Rectal smooth muscle tissue (tissue), 1 donor: ENCODE data around the gene CDHR4.
"Not testable (repeated sequence)": the region's sequence is repeated elsewhere in the genome, so short reads cannot be mapped to it uniquely, and the experiment has no call there.

ENCODE experiments used
- H3K27ac ChIP-seq: one replicate; pipeline ENCODE4 v1.7.0; 2013; ENCODE audit warnings: low read depth, low read length, inconsistent platforms
- H3K27me3 ChIP-seq: one replicate; pipeline ENCODE4 v1.7.0; 2013; ENCODE audit warnings: low read length; ENCODE audit not compliant: control insufficient read depth, insufficient read depth
- H3K36me3 ChIP-seq: one replicate; pipeline ENCODE4 v1.7.0; 2013; ENCODE audit warnings: low read length; ENCODE audit not compliant: control insufficient read depth, insufficient read depth
- H3K4me1 ChIP-seq: one replicate; pipeline ENCODE4 v1.7.0; 2013; ENCODE audit warnings: low read length; ENCODE audit not compliant: control insufficient read depth, insufficient read depth
- H3K4me3 ChIP-seq: one replicate; pipeline ENCODE4 v1.7.0; 2013; ENCODE audit warnings: low read length
- H3K9ac ChIP-seq: one replicate; pipeline ENCODE4 v1.7.0; 2013; ENCODE audit warnings: low read length

Gene CDHR4

GRCh38 chr3:49763981-49764380 is 35.7 kb downstream of the CDHR4 start:
- Histone ChIP-seq H3K36me3 (no peaks in the 10 kb centered on the region), H3K27me3 (no peaks in the 10 kb centered on the region), H3K27ac (no peak overlapping the region), H3K4me3 (no peak overlapping the region), H3K9ac (no peak overlapping the region), H3K4me1 (no peaks in the 10 kb centered on the region)

- no peaks in the 10 kb centered on the region for H3K36me3 ChIP-seq
- no peaks in the 10 kb centered on the region for H3K27me3 ChIP-seq
- H3K27ac ChIP-seq, result no peak overlapping the region
- no peak overlapping the region for H3K9ac ChIP-seq
- no peaks in the 10 kb centered on the region for H3K4me1 ChIP-seq
- no peak overlapping the region for H3K4me3 ChIP-seq
These were observed 38.0 kb downstream of the CDHR4 start for GRCh38 chr3:49761661-49762060.

DNA sequence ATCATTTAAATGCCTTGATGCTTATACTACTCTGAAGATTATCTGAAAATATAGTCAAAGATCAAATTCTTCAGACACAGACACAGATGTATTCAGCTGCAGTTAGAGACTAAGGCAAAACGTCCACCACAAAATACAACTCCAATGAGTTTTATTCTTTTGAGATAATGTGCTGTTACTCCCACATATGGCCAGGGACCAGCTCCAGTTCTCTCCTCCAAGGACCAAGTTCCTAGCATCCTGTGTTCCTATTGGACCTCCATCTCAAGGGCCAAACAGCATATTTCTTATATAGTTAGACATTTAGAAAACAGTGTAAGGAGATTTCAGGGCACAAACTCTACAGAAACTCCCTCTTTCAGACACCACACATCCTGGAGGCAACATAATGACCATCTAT is 40.4 kb downstream of the CDHR4 start:
- Histone ChIP-seq H3K9ac (no peak overlapping the region), H3K27ac (no peak overlapping the region), H3K27me3 (no peaks in the 10 kb centered on the region), H3K4me1 (no peaks in the 10 kb centered on the region), H3K36me3 (no peaks in the 10 kb centered on the region), H3K4me3 (no peak overlapping the region)

- H3K4me1 ChIP-seq, result peaks cover 3% of the 10 kb centered on the region
These were observed 42.5 kb downstream of the CDHR4 start for GRCh38 chr3:49757197-49757596.

DNA sequence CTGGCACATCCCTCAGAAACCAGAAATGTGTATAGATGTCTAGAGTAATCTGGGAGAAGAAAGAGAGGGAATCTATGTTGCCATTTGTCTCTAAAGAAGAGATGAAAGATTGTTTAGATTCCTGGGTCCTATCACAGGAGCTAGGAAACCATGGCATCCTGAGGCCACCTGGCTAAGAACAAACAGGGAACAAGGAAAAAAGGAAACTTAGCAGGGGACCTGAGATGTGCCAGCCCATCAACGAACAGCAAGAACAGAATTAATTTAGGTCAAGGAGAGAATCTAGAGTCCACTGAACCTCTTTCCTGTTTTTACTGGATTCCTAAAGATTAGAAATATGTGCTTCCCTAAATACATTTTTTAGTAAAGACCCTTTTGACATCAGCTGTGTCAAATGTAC is 43.6 kb downstream of the CDHR4 start:
- Histone ChIP-seq H3K4me3 (no peak overlapping the region), H3K27me3 (no peaks in the 10 kb centered on the region), H3K36me3 (no peaks in the 10 kb centered on the region), H3K27ac (no peak overlapping the region), H3K9ac (no peak overlapping the region), H3K4me1 (peaks cover 3% of the 10 kb centered on the region)

More at GRCh38 chr3:49757197-49757596, 42.5 kb downstream of the CDHR4 start:
- H3K27me3 ChIP-seq, result no peaks in the 10 kb centered on the region
- H3K27ac ChIP-seq, result no peak overlapping the region
- H3K9ac ChIP-seq, result no peak overlapping the region
- no peak overlapping the region for H3K4me3 ChIP-seq
- H3K36me3 ChIP-seq, result no peaks in the 10 kb centered on the region

DNA sequence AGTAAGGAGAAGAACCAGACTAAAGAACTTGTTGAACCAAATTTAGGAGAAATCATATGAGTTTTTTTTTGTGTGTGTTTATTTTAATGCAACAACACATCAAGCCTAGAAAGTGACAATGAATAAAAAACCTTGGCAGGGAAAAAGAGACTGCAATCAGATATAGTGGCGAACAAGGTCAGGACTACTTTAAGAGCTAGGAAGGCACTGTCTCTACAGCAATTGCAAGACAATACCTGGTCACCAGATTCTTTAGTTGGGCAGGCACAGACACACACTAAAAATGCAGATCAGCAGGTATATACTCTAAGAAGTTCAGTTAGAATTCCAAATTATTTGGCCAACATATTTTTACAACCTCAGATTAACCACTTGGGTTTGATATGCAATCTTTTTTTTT is 45.1 kb downstream of the CDHR4 start:
- Histone ChIP-seq H3K4me3 (no peak overlapping the region), H3K36me3 (no peaks in the 10 kb centered on the region), H3K4me1 (peaks cover 3% of the 10 kb centered on the region), H3K27ac (no peak overlapping the region), H3K9ac (no peak overlapping the region), H3K27me3 (no peaks in the 10 kb centered on the region)

GRCh38 chr3:49751501-49751900 is 48.2 kb downstream of the CDHR4 start:
- Histone ChIP-seq H3K36me3 (no peaks in the 10 kb centered on the region), H3K4me3 (no peak overlapping the region), H3K27me3 (no peaks in the 10 kb centered on the region), H3K27ac (no peak overlapping the region), H3K4me1 (peaks cover 3% of the 10 kb centered on the region), H3K9ac (no peak overlapping the region)

DNA sequence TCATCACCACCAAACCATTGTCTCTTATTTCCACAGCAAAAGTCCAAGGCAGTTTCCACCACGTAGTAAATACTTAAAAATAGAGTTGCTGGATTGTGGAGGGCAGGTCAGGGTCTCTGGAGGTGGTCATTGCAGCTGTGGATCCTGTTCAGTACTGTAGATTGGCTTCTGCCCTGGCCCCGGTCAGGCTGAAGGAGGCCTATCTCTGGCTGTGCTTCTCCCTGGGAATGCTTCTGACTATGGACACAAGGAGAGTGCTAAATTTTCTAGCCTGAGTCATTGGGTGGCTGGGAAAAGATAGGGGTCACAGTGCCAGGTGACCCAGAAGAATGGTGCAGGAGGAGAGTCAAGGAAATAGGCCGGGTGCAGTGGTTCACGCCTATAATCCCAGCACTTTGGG is 49.6 kb downstream of the CDHR4 start:
- no peaks in the 10 kb centered on the region for H3K27me3 ChIP-seq
- peaks cover 5% of the 10 kb centered on the region for H3K4me1 ChIP-seq
- no peak overlapping the region for H3K27ac ChIP-seq
- no peak overlapping the region for H3K4me3 ChIP-seq
- no peaks in the 10 kb centered on the region for H3K36me3 ChIP-seq
- no peak overlapping the region for H3K9ac ChIP-seq

DNA sequence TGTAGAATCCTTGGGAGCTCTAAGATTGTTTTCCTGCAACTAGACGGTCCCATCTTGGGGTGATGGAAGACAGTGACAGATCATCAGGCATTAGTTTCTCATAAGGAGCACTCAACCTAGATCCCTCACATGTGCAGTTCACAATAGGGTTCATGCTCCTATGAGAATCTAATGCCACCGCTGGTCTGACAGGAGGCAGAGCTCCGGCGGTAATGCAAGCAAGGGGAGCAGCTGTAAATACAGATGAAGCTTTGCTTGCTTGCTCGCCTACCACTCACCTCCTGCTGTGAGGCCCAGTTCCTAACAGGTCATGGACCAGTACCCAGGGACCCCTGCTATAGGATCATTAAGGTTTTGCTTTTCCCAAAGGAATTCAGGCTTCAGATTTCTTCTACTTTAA is 50.8 kb downstream of the CDHR4 start:
- H3K9ac ChIP-seq, result not testable (repeated sequence)

GRCh38 chr3:49747792-49748480 is 51.7 kb downstream of the CDHR4 start:
- H3K36me3 ChIP-seq, result no peaks in the 10 kb centered on the region
- H3K9ac ChIP-seq, result no peak overlapping the region
- H3K27ac ChIP-seq, result no peak overlapping the region
- no peaks in the 10 kb centered on the region for H3K27me3 ChIP-seq
- peaks cover 3% of the 10 kb centered on the region for H3K4me1 ChIP-seq
- no peak overlapping the region for H3K4me3 ChIP-seq

More for the DNA sequence above, 50.8 kb downstream of the CDHR4 start:
- not testable (repeated sequence) for H3K4me3 ChIP-seq, H3K27me3 ChIP-seq, H3K4me1 ChIP-seq, H3K36me3 ChIP-seq, H3K27ac ChIP-seq

DNA sequence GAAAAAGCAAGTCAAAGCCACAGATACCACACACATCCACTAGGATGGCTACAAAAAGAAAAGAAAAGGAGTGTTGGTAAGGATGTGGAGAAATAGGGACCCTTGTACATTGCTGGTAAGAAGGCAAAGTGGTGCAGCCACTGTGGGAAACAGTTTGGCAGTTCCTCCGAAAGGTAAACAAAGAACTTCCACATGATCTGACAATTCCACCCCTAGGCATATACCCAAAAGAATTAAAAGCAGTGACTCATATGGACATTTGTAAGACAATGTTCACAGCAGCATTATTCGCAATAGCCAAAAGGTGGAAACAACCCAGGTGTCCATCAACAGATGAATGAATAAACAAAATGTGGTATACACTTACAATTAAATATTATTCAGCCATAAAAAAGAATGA is 53.7 kb downstream of the CDHR4 start:
- Histone ChIP-seq H3K4me1 (peaks cover 3% of the 10 kb centered on the region), H3K27me3 (no peaks in the 10 kb centered on the region), H3K9ac (no peak overlapping the region), H3K27ac (no peak overlapping the region), H3K36me3 (no peaks in the 10 kb centered on the region), H3K4me3 (no peak overlapping the region)
